CD4-positive, alpha-beta T cell treated with Interleukin-15 for 1 hour (primary cell): ENCODE data around the gene SUPT6H.

Source experiments
- DNase-seq: peaks from one replicate; pipeline ENCODE4 v3.0.0-alpha.2; 2020

The SUPT6H gene

DNA sequence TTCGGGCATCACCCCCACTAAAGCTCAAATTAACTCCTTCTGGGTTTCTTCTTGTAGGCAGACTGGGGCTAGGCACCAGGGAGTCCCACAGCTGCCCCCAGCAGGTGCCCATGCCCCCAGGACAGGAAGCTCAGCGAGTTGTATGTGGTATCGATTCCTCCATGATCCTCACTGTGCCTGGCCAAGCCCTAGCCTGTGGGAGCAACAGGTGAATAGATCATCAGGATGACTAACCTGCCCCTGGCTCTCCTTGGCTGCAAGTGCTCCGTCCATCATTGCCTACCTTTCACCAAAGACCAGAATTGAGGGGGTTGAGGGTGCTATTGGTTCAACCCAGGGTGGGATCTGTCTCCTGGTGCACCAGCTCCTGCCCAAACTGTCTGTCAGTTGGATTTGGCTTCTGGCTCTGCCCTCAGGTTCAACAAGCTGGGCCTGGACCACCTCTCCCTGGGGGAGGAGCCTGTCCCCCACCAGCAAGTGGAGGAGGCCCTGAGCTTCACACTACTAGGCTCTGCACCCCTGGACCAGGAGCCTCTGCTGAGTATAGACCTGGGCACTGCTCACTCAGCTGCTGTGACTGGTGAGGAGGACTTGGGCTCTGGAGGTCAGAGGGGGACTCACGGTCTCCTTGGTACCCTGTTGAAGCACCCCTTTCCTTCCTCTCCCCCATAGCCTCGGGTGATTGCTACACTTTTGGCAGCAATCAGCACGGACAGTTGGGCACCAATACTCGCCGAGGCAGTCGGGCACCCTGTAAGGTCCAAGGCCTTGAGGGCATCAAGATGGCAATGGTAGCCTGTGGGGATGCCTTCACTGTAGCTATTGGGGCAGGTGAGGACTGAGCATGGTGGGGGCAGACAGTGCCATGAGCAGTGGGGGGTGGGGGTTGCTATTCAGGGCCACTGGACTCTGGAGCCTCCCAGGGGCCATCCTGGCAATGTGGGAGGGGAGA, 78.7 kb downstream of the SUPT6H start:
- DNase-seq = no peak

DNA sequence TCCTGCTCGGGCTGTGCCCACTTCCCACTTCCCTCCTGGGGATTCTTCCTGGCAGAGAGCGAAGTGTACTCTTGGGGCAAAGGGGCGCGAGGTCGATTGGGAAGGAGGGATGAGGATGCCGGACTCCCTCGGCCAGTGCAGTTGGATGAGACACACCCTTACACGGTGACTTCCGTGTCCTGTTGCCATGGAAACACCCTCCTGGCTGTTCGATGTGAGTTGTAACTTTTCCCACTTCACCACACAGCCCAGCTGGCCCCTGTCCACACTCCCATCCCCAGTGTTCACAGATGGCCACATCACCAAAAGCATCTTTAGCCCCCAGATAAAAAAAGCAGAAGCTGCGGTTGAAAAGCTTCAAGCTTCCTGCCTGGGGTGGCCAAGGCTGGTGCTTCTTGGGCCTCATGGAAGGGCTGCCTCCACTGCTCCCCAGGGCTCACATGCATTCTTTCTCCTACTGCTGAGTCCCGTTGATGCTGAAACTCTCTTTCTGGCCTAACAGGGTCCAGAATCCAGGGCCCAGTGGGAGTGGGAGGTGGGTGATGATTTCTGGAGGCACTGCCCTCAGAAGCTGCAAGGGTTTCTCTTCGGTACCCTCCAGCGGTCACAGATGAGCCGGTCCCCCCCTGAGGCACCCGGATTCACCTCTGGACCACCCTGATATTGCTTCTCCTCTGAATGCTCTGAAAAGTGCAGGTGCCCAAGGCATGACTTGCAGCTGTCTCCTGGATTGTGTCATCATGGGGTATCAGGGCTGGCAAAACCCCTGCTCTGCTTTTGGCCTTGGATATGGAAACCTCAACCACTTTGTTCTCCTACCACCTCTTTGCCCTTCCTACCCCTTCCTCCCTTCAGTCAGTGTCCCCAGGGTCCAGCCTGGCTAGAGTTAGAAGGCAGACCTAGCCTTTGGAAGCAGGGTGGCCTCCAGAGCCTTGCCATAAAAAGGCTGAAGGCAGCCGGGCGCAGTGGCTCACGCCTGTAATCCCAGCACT, 79.6 kb downstream of the SUPT6H start:
- DNase-seq = peak; percentile 64

DNA sequence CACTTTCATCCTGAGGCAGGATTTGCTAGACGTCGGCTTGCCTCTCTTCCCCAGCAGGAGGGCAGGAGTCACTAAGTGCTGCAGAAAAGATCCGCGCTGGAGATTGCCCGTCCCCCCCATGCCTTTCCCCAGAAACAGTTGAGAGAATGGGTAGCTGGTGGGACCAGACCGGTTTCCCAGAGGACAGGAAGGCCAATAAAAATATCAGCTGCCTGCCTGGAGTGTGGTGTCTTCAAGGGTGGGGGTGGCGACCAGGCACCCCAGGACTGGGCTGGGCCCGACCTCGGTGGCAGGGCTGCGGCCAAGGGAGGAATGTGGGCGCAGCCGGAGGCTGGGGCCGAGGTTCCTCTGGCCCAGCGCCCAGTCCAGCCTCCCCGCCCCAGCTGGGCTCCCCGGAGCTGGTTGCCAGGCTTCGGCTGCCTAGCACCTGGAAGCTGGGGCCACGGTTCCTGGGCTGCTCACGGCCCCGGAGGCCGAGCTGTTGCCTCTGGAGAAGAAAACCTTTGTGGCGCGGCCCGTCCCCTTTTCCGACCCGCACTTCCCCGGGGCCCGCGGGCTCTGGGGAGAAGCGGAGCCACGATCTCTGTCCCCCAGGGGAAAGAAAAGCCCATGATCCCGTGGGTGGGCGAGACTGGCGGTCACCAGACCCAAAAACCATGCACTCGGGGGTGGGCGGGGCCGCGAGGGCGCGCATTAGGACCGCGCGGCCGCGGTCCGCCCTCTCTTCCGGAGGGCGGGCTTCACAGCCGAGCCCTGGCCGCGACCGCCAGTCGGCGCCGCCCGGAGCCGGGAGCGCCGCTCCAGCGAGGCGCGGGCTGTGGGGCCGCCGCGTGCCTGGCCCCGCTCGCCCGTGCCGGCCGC, 81.5 kb downstream of the SUPT6H start, which contains the start of gene TRAF4:
TSS of gene TRAF4 (plus strand) at position 769 of the 861 bp plus-strand sequence. CDS start 102 bp downstream, outside the sequence.
- DNase-seq = peak; percentile 82

DNA sequence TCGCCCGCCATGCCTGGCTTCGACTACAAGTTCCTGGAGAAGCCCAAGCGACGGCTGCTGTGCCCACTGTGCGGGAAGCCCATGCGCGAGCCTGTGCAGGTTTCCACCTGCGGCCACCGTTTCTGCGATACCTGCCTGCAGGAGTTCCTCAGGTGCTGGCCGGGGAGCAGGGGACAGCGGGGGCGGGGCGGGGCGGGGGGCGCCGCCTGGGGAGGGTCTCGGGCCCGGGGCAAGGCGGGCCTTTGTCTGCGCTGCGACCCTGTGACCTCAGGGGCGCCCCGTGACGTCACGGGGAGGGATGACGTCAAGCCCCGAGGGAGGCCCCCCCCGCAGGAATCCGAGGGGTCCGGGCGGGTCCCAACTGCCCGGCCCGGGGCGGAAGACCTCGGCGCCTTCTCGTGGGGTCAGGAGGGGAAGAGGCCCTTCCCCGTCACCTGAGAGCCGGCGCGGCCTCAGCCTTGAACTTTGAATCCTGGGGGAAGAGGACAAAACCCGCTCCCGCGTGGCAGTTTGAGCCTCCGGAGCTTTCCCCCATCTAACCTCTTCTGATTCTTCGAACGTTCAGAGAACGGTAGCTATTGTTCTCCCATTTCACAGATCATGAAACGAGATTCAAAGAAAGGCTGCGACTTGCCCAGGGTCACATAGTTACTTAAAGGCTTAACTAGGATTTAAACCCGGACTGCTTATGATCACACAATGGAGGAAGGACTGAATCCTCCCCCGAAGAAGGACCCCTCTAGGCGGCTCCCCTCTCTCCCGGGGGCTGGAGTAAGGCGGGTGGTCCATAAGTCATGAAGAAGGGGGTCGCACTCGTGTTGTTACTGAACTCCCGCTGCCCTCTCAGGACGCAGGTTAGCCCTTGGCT, 82.3 kb downstream of the SUPT6H start:
- DNase-seq = peak; percentile 72

DNA sequence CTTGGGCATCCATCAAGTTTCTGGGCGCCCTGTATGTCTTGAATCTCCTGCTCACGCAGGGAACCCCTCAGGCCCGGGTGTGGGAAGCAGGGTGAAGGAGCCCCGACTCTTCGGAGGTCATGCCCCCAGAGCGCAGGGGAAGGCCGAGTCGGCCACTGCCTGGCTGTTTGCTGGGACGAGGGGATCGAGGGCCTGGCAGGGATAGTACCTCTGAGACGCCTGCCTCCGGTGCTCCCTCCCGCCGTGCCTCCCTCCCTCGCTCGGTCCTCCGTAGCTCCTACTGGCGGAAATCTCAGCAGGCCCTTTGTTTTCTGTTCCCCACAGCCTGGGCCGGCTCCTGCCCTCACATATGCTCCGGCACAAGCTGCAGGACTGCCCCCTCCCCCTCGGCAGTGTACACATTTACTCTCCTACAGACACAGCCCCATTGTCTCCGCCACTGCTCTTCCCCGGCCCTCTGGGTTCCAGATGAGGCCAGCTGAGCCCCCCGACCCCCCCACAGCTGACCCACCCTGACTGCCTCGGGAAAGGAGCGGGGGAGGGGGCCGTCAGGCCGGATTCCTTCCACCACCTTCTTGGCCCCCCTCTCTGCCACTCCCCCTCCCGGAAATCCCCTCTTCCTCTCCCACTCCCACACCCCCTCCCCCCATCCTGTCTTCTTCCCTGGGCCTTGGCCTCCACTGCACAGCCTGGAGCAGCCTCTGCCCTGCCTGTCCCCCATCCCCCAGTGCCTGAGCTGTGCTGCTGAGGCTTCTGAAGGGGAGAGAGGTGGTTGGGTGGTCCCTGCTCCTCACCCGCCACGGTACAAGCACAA, 83.2 kb downstream of the SUPT6H start:
- DNase-seq = peak; percentile 33

DNA sequence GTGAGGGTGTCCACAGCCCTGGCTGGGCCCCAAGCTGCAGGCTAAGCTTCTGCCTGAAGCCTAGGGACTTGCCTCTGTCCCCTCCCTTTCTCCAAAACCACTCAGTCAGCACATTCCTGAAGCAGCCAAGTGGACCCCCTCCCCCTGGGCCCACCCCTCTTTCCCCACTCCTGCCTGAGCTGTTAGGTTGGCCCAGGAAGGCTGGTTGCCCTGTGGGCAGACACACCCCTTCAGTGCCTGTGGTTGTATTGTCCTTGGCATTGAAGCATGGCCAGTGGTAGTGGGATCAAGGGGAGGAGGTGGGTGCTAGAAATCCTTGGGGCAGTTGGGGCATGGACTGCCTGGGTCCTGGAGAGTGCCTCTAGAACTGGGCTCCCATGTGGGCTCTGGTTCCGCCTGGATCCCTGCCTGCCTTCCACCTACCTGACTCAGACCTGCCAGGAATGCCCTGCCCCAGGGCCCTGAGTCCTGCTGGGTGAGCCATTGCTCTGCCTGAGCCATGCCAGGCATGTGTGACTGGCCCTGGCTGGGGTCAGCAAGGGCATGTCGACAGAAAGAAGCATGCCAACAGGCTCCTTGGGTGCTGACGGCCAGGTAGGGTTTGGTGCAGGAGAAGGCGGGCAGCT, 83.9 kb downstream of the SUPT6H start:
- DNase-seq = no peak

DNA sequence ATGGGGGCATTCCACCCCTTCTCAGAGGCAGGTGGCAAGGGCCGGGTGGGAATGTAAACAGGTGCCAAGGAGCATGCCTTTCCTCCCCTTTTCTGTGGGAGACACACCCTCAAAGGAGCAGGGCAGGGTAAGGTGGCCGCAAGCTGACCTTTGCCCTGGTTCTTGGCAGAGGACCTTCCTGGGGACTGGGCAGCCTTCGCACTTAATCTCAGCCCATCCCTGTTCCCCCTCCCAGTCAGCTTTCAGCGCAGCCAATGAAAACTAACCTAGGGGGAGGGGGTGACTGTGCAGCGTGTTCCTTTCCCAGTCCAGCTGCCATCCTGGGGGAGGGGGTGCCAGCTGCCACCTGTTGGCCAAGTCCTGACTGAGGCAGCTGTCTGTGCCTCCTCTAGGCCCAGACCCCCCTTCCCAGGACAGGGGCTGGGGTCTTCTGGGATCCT, 84.6 kb downstream of the SUPT6H start:
- no peak for DNase-seq

DNA sequence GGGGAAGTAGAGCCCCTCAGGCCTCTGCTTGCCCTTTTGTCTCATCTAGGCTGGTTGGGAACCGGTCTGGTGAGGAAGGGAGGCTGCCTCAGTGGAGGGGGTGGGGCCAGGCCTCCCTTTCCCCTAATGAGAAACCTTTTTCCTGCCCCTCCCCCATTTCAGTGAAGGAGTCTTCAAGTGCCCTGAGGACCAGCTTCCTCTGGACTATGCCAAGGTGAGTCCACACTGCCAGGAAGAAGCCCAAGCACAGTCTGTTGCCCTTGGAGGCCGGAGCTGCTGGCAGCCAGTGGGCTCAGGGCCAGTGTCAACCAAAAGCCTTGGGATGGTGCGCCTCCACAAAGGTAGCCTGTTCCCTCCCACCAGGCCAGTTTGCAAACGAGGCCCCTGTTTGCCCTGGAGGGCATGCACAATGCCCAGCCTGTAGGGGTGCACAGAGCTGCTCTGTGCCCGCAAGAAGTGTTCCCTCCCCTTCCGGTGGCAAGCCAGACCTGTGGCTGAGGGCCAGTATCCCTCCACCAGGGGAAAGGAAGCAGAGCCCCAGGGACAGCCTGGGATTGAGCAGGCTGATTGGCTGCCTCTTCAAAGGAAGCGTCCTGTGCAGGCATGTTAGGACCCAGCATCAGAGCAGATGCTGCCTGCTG, 85.2 kb downstream of the SUPT6H start:
- DNase-seq = no peak

DNA sequence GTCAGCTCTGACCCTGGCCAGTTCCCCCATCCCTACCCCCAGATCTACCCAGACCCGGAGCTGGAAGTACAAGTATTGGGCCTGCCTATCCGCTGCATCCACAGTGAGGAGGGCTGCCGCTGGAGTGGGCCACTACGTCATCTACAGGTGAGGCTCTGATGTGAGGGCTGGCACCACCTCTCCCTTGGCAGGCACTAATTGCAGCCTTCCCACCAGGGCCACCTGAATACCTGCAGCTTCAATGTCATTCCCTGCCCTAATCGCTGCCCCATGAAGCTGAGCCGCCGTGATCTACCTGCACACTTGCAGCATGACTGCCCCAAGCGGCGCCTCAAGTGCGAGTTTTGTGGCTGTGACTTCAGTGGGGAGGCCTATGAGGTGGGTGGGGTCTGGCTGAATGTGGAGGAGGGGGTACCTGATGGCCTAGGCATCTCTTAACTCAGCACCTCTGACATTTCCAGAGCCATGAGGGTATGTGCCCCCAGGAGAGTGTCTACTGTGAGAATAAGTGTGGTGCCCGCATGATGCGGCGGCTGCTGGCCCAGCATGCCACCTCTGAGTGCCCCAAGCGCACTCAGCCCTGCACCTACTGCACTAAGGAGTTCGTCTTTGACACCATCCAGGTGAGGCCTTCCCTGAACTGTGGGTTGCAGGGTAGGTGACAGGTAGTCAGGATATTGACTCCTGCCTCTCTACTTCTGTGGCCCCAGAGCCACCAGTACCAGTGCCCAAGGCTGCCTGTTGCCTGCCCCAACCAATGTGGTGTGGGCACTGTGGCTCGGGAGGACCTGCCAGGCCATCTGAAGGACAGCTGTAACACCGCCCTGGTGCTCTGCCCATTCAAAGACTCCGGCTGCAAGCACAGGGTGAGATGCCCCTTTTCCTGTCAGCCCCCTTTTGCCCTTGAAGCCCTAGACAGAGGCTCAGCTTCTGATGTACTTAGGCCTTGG, 86.1 kb downstream of the SUPT6H start:
- DNase-seq = no peak

DNA sequence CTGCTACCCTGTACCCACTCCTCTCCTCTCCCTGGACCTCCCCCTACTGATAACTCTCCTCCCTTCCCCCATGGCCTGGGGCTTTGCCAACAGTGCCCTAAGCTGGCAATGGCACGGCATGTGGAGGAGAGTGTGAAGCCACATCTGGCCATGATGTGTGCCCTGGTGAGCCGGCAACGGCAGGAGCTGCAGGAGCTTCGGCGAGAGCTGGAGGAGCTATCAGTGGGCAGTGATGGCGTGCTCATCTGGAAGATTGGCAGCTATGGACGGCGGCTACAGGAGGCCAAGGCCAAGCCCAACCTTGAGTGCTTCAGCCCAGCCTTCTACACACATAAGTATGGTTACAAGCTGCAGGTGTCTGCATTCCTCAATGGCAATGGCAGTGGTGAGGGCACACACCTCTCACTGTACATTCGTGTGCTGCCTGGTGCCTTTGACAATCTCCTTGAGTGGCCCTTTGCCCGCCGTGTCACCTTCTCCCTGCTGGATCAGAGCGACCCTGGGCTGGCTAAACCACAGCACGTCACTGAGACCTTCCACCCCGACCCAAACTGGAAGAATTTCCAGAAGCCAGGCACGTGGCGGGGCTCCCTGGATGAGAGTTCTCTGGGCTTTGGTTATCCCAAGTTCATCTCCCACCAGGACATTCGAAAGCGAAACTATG, 87.0 kb downstream of the SUPT6H start:
- no peak for DNase-seq

DNA sequence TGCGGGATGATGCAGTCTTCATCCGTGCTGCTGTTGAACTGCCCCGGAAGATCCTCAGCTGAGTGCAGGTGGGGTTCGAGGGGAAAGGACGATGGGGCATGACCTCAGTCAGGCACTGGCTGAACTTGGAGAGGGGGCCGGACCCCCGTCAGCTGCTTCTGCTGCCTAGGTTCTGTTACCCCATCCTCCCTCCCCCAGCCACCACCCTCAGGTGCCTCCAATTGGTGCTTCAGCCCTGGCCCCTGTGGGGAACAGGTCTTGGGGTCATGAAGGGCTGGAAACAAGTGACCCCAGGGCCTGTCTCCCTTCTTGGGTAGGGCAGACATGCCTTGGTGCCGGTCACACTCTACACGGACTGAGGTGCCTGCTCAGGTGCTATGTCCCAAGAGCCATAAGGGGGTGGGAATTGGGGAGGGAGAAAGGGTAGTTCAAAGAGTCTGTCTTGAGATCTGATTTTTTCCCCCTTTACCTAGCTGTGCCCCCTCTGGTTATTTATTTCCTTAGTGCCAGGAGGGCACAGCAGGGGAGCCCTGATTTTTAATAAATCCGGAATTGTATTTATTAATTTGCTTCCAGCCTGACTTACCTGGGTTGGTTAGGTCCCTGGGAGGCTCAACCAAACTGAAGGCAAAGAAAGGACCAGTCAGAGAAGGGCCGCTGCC, 87.6 kb downstream of the SUPT6H start:
- no peak for DNase-seq

DNA sequence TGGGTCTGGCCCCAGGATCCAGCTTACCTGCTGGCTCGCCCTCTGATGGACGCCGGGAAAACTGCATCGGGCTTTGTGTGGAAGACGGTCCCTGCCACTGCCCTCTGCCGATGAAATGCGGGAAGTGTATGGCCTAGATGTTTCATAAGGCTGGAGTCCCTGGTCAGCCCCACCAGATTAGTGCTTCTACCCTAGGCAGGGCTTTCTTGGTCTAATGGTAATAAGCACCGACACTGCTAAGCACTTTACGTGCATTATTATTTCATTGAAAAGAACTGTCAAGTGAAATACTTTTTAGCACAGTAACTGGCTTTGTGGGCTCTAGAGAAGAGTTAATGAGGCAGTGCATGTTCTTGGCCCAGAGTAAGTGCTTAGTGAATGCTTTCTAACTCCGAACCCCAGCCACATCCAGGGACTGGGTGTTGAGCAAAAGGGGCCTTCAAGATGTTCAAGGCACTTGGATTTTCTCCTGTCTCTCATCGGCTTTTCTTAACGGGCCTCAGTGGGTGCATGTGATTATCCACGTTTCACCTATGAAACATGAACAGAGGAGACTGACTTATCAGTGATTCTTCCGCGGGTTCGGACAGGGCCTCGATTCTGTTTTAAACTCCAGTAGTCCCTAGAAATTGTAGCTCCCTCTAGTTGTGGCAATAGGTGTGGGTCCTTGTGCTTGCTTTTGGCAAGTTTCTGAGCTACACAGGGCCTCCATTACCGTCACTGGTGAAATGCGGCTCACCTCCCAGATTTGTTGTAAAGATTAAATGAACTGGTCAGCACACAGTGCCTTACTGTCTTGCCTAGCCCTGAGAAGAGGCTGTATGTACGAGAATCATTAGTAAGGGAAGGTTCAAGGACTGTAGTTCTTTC, 88.4 kb downstream of the SUPT6H start:
- DNase-seq = peak; percentile 88

DNA sequence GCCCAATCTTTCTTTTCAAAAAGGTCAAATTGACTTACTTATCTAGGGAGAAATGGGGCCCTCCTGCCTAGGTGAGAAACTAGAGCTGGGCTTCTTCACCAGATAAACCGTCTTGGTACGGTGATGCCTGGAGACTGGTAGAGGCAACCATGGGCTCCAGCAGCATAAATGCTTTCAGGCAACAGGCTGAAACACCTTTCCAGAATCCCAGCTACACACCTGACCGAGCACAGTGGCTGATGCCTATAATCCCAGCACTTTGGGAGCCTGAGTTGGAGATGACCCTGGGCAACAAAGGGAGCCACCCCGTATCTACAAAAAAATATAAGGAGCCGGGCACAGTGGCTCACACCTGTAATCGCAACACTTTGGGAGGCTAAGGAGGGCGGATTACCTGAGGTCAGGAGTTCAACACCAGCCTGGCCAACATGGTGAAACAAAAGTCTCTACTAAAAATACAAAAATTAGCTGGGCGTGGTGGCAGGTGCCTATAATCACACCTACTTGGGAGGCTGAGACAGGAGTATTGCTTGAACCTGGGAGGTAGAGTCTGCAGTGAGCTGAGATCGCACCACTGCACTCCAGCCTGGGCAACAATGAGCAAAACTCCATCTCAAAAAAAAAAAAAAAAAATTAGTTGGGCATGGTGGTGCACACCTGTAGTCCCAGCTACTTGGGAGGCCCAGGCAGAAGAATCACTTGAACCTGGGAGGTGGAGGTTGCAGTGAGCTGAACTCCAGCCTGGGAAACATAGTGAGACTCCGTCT, 89.8 kb downstream of the SUPT6H start:
- DNase-seq = no peak
